Measurements from ENCODE around the gene RGS7.

RGS7 gene

DNA sequence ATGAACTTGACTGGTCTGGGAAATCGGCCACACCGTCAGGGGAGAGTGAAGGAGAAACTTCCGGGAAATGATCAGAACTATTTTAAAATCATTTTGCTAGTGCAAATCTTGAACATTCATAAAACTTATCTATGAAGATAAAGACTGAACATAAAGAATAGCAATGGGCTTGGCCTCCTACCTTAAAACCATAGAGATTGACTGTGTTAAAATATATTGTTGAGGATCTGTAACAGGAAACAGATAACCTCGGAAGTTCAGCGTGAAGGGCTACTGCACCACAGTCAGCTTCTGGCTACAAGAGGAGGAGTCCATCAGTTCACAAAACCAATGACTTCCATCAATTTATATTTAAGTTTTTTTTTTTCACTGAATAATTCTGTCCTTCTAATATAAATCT lies 127.3 kb downstream of the RGS7 start:
- TF ChIP-seq, protein P1, sequence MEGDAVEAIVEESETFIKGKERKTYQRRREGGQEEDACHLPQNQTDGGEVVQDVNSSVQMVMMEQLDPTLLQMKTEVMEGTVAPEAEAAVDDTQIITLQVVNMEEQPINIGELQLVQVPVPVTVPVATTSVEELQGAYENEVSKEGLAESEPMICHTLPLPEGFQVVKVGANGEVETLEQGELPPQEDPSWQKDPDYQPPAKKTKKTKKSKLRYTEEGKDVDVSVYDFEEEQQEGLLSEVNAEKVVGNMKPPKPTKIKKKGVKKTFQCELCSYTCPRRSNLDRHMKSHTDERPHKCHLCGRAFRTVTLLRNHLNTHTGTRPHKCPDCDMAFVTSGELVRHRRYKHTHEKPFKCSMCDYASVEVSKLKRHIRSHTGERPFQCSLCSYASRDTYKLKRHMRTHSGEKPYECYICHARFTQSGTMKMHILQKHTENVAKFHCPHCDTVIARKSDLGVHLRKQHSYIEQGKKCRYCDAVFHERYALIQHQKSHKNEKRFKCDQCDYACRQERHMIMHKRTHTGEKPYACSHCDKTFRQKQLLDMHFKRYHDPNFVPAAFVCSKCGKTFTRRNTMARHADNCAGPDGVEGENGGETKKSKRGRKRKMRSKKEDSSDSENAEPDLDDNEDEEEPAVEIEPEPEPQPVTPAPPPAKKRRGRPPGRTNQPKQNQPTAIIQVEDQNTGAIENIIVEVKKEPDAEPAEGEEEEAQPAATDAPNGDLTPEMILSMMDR (IDR thresholded peaks at IDR 0.05), result no peak

DNA sequence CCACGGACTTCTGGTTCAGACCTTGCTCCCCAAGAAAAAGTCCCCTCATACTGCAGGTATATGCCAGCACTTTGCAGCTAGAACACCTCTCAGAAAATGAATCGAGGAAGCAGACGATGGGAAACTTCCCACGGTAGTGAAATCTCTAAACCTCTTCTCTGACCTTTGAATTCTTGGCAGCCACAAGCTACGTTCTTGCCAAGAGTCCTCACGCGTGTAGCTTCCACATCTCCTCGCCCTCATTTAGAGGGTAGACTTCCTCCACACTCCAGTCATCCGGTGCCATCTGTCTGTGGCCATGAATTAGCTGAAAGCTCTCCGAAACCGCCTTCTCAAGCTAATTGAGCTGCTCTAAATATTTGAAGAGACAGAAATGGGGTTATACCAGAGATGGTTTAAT lies 127.8 kb downstream of the RGS7 start:
- TF ChIP-seq, protein P1 (IDR thresholded peaks at IDR 0.05), result no peak

DNA sequence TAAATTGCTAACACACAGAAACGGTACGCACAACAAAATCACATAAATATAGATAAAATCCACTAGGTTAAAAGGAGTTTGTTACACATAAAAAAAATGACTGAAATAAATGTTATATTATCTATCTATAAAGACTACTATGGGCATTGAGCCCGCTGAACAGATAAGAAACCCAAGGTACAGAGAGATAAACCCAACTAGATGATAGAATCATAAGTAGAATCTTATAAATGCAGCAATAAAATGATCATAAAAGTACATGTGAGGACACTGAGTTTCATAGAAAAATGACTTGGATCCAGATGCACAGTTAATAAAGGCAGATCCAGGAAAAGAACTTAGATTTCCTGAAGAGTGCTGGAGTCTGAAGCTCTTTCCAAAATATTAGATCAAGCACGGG lies 128.7 kb downstream of the RGS7 start:
- TF ChIP-seq, protein P1 (IDR thresholded peaks at IDR 0.05), result no peak

DNA sequence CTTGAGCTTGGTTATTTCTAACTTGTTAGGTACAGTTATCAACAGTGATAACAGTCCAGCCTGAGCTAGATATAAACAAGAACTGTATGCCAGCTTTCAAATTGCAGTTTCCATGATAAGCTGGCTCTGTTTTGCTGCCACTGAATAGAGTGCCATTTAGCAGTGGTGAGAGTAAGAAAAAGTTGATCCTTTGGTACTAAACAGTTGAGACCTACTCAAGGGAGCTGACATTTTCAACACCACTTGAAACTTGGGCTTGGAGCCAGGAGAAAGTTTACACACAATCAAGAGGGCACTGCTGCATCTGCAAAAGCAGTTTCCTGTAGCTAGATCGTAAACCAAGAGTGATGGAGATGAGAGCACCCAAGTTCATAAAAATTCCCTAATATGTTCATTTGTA lies 131.3 kb downstream of the RGS7 start:
- TF ChIP-seq, protein P1 (IDR thresholded peaks at IDR 0.05), result no peak

DNA sequence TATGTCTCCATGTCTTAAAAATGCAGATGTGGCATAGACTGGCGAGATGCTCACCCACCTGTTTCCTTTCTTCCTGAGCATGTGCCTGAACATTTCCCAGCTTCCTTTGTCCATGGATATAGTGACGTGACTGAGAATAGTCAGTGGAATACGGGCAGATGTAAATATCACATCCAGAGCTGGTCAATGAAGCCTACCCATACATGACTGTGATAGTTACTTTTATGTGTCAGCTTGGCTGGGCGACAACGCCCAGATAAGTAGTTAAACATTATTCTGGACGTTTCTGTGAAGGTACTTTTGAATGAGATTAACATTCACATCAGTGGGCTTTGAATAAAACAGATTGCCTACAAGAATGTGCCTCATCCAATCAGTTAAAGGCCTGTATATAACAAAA lies 135.7 kb downstream of the RGS7 start:
- TF ChIP-seq, protein P1 (IDR thresholded peaks at IDR 0.05), result no peak

DNA sequence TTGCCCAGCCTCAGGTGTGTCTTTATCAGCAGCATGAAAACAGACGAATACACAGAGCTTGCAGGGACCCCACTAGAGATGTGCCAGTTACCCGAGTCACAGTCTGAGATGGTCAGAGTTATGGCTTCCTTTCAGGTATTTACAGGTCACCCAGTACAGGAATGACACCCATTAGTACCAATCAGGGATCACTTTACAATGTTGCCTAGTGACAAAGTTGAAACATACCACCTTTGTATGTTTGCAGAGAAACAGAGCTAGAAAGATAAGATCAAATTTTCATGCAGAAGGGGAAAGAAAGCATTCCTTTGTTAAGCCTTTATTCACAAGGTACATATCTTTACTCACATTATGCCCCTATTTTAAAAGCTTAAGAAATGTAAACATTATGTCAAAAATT lies 137.6 kb downstream of the RGS7 start:
- TF ChIP-seq, protein P1 (IDR thresholded peaks at IDR 0.05), result no peak

DNA sequence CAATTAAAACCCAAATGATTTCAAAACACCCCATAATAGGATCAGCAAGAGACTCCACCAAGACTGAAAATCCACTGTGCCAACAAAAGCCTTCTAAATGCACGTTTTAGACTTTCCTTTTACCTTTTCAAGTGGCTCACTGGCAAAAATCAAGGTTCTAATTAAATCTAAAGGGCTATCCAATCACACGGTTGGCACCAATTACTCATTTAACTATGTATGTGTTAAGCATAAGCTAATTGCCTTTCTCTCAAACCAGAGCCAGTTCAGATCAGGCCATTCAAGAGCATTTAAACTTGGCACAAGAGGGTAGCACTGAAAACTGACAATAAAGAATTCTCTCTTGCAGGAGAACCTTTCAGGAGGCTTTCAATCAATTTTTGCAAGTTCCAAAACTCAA lies 139.5 kb downstream of the RGS7 start:
- TF ChIP-seq, protein P1 (IDR thresholded peaks at IDR 0.05), result no peak

DNA sequence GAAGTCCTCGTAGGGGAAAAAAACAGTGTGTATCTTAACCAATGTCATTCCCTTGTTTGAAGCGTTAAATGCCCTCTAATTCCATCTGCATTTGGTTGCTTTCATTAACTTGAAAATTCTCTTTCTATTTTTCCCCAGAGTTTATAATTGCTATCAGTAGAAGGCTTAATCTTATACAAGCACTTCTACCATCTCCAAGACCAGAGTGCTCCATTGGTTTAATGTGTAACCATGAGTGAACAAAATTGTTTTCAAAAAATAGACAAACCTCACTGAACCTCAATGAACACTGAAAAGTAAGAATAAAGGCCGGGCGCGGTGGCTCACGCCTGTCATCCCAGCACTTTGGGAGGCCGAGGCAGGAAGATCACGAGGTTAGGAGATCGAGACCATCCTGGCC lies 141.3 kb downstream of the RGS7 start:
- TF ChIP-seq, protein P1 (IDR thresholded peaks at IDR 0.05), result no peak
